Measurements from ENCODE around the gene GRB10.
"Not testable (repeated sequence)": the region's sequence is repeated elsewhere in the genome, so short reads cannot be mapped to it uniquely, and the experiment has no call there.

The GRB10 gene

GRCh38 chr7:50742401-50742800 is 40.3 kb downstream of the GRB10 start:
- no peak for DNase-seq

- no peak for DNase-seq
Measured at GRCh38 chr7:50739744-50740435, 42.8 kb downstream of the GRB10 start.

GRCh38 chr7:50738932-50739331 is 43.8 kb downstream of the GRB10 start:
- DNase-seq: no peak

- DNase-seq: not testable (repeated sequence)
Measured at GRCh38 chr7:50735836-50736235, 46.9 kb downstream of the GRB10 start.

- DNase-seq: no peak
Measured at GRCh38 chr7:50735333-50735732, 47.4 kb downstream of the GRB10 start.

- DNase-seq: no peak
Measured at GRCh38 chr7:50734246-50734645, 48.5 kb downstream of the GRB10 start.

- no peak for DNase-seq
Measured at GRCh38 chr7:50733552-50733951, 49.1 kb downstream of the GRB10 start.

- DNase-seq: no peak
Measured at GRCh38 chr7:50731703-50732582, 50.8 kb downstream of the GRB10 start.

- no peak for DNase-seq
Measured at GRCh38 chr7:50730446-50731400, 52.0 kb downstream of the GRB10 start.

GRCh38 chr7:50729962-50730361 is 52.7 kb downstream of the GRB10 start:
- DNase-seq: no peak

- DNase-seq: no peak
Measured at GRCh38 chr7:50728184-50728583, 54.5 kb downstream of the GRB10 start.

GRCh38 chr7:50727711-50728110 is 55.0 kb downstream of the GRB10 start:
- DNase-seq: no peak

GRCh38 chr7:50727072-50727471 is 55.6 kb downstream of the GRB10 start:
- no peak for DNase-seq

- DNase-seq: no peak
Measured at GRCh38 chr7:50725774-50726173, 56.9 kb downstream of the GRB10 start.

GRCh38 chr7:50724526-50725520 is 57.9 kb downstream of the GRB10 start:
- DNase-seq: no peak

GRCh38 chr7:50723888-50724287 is 58.8 kb downstream of the GRB10 start:
- no peak for DNase-seq

- no peak for DNase-seq
Measured at GRCh38 chr7:50723173-50723572, 59.5 kb downstream of the GRB10 start.

- no peak for DNase-seq
Measured at GRCh38 chr7:50721661-50722259, 60.9 kb downstream of the GRB10 start.

- DNase-seq: no peak
Measured at GRCh38 chr7:50721160-50721559, 61.5 kb downstream of the GRB10 start.

- DNase-seq: no peak
Measured at GRCh38 chr7:50720295-50720694, 62.4 kb downstream of the GRB10 start.

GRCh38 chr7:50718876-50719275 is 63.8 kb downstream of the GRB10 start:
- no peak for DNase-seq
